NT2/D1 (cell line): ENCODE data around the gene NUDT16L1.
A peak's percentile ranks its signal among the peaks of the same experiment; 100 is the strongest.
"Not testable (repeated sequence)": the region's sequence is repeated elsewhere in the genome, so short reads cannot be mapped to it uniquely, and the experiment has no call there.

Experiments
- DNase-seq: peaks from one replicate; pipeline ENCODE4 v3.0.0-alpha.2; 2011; ENCODE audit warnings: low read depth, low spot score
- H3K27me3 ChIP-seq: 2 replicates; pipeline ENCODE4 v1.6.0; 2011; ENCODE audit warnings: mild to moderate bottlenecking; ENCODE audit not compliant: insufficient read length, insufficient read depth
- H3K36me3 ChIP-seq: 2 replicates; pipeline ENCODE4 v1.6.1; 2011; ENCODE audit warnings: mild to moderate bottlenecking, low read length, mixed read lengths; ENCODE audit not compliant: insufficient read depth, insufficient read length
- H3K4me1 ChIP-seq: 2 replicates; pipeline ENCODE4 v1.5.1; 2011; ENCODE audit not compliant: insufficient read depth, insufficient read length
- H3K4me3 ChIP-seq: 2 replicates; pipeline ENCODE4 v1.5.1; 2011; ENCODE audit warnings: low read depth; ENCODE audit not compliant: insufficient read length
- H3K9ac ChIP-seq: 2 replicates; pipeline ENCODE4 v1.6.0; 2011; ENCODE audit warnings: low read depth; ENCODE audit not compliant: insufficient read length
- H3K9me3 ChIP-seq: 2 replicates; pipeline ENCODE4 v1.5.1; 2011; ENCODE audit warnings: mild to moderate bottlenecking, low read length; ENCODE audit not compliant: insufficient read depth
- SUZ12 ChIP-seq: IDR thresholded peaks from 2 replicates; pipeline ENCODE4 v1.6.1; 2011; ENCODE audit not compliant: insufficient read length, insufficient read depth; ENCODE audit errors: extremely low read depth
- YY1 ChIP-seq: IDR thresholded peaks from 2 replicates; pipeline ENCODE4 v1.6.1; 2011; ENCODE audit not compliant: insufficient read length, insufficient read depth
- ZNF274 ChIP-seq: IDR thresholded peaks from 2 replicates; pipeline ENCODE4 v1.6.1; 2011; ENCODE audit warnings: mild to moderate bottlenecking, low read depth, low read length

The NUDT16L1 gene

GRCh38 chr16:4693296-4693955 is at the start of gene NUDT16L1:
NUDT16L1 (plus strand) TSS chr16:4693562; CDS start chr16:4693727, 165 bp downstream.
- Histone ChIP-seq H3K9me3 (no peaks in the 10 kb centered on the region), H3K27me3 (no peaks in the 10 kb centered on the region)
- DNase-seq: peak; percentile 96

GRCh38 chr16:4646773-4647643 is 46.4 kb upstream of the NUDT16L1 start:
- H3K4me3 ChIP-seq: no peak overlapping the region

More at GRCh38 chr16:4693296-4693955, at the start of gene NUDT16L1:
- peaks cover 26% of the 10 kb centered on the region for H3K4me1 ChIP-seq
- peak within 1 kb of the TSS; percentile 99 for H3K4me3 ChIP-seq
- H3K9ac ChIP-seq: peak within 1 kb of the TSS; percentile 99
- peaks cover 63% of the 10 kb centered on the region for H3K36me3 ChIP-seq
- no peak for TF ChIP-seq SUZ12
- peak; percentile 37 for TF ChIP-seq YY1

GRCh38 chr16:4647644-4647980 is 45.8 kb upstream of the NUDT16L1 start:
- peaks cover 2% of the 10 kb centered on the region for H3K4me1 ChIP-seq
- H3K9me3 ChIP-seq: no peaks in the 10 kb centered on the region
- no peak overlapping the region for H3K9ac ChIP-seq
- no peak for DNase-seq
- no peaks in the 10 kb centered on the region for H3K27me3 ChIP-seq
- TF ChIP-seq SUZ12 (no peak), YY1 (no peak), ZNF274 (no peak)
- H3K4me3 ChIP-seq: no peak overlapping the region
- peaks cover 65% of the 10 kb centered on the region for H3K36me3 ChIP-seq

More at GRCh38 chr16:4646773-4647643, 46.4 kb upstream of the NUDT16L1 start:
- TF ChIP-seq ZNF274 (no peak), SUZ12 (no peak)
- H3K9me3 ChIP-seq: no peaks in the 10 kb centered on the region
- no peak for DNase-seq
- H3K4me1 ChIP-seq: peaks cover 2% of the 10 kb centered on the region
- H3K36me3 ChIP-seq: peaks cover 61% of the 10 kb centered on the region
- no peaks in the 10 kb centered on the region for H3K27me3 ChIP-seq
- H3K9ac ChIP-seq: no peak overlapping the region

GRCh38 chr16:4648917-4649316 is 44.4 kb upstream of the NUDT16L1 start:
- TF ChIP-seq ZNF274 (no peak), SUZ12 (no peak), YY1 (no peak)
- Histone ChIP-seq H3K9ac (no peak overlapping the region), H3K27me3 (no peaks in the 10 kb centered on the region), H3K9me3 (no peaks in the 10 kb centered on the region), H3K36me3 (peaks cover 64% of the 10 kb centered on the region), H3K4me3 (no peak overlapping the region), H3K4me1 (peaks cover 2% of the 10 kb centered on the region)
- no peak for DNase-seq

DNA sequence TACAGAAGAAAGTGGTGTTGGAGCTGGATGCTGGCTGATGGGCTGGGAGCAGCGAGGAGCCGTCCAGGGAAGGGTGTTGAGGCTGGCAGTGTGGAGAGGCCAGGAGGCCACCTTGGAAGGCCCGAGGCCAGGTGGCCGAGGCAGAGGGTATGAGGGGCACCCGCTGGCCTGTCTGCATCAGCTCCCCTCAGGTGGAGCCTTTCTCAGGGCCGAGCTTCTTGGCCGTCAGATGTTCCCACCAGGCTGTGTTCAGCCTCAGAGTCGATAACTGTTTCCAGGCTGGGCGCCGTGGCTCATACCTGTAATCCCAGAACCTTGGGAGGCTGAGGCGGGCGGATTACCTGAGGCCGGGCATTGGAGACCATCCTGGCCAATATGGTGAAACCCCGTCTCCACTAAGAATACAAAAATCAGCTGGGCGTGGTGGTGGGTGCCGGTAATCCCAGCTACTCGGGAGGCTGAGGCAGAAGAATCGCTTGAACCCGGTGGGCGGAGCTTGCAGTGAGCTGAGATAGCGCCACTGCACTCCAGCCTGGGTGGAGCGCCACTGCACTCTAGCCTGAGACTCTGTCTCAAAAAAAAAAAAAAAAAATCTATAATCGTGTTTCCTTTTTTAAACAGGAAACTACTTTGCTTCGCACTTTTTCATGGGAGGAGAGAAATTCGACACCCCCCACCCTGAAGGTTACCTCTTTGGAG is 43.5 kb upstream of the NUDT16L1 start:
- Histone ChIP-seq H3K4me3 (no peak overlapping the region), H3K36me3 (peaks cover 74% of the 10 kb centered on the region), H3K4me1 (peaks cover 3% of the 10 kb centered on the region), H3K9ac (no peak overlapping the region), H3K27me3 (no peaks in the 10 kb centered on the region), H3K9me3 (no peaks in the 10 kb centered on the region)
- no peak for DNase-seq
- TF ChIP-seq ZNF274: no peak
- TF ChIP-seq SUZ12: no peak
- TF ChIP-seq YY1: no peak

DNA sequence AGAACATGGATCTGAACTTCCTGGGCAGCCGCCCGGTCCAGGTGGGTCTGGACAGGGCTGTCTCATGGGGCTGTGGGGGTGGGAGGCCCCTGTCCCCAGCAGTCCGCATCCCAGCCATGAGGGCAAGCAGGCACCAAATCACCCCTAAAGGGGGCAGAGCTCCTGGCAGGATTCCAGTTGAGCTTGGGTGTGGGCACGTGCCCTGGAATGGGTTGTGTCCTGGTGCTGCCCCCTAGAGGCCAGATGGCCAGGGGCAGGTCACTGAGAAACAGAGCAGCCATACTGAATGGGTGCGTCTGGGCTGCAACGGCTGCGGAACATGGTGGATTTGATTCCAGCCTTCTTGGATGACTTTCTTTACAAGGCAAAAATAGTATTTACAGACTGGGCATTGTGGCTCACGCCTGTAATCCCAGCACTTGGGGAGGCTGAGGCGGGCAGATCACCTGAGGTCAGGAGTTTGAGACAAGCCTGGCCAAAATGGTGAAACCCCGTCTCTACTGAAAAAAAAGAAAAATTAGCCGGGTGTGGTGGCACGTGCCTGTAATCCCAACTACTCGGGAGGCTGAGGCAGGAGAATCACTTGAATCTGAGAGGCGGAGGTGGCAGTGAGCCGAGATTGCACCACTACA is 42.8 kb upstream of the NUDT16L1 start:
- H3K4me1 ChIP-seq, H3K9me3 ChIP-seq, H3K4me3 ChIP-seq, H3K9ac ChIP-seq, H3K27me3 ChIP-seq: not testable (repeated sequence)
- peaks cover 80% of the 10 kb centered on the region for H3K36me3 ChIP-seq
- DNase-seq: peak; percentile 54

DNA sequence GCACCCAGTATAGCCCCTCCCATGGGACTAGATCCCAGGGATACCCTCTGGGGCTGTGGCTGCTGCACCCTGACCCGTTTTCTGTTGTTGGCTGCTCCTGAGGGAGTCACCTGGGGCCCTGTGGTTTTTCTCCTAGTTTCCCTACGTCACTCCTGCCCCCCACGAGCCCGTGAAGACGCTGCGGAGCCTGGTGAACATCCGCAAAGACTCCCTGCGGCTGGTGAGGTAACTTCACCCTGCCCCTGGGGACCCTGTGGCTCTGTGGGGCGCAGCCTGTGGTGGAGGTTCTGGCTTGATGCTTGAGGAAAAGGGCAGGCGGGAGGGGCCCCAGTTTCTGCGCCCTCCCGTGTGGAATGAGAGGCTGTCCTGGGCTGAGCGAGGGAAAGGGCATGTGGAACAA is 41.5 kb upstream of the NUDT16L1 start:
- Histone ChIP-seq H3K27me3 (no peaks in the 10 kb centered on the region), H3K4me1 (peaks cover 5% of the 10 kb centered on the region), H3K9me3 (no peaks in the 10 kb centered on the region), H3K9ac (no peak overlapping the region), H3K4me3 (no peak overlapping the region), H3K36me3 (peaks cover 79% of the 10 kb centered on the region)
- no peak for TF ChIP-seq ZNF274
- no peak for TF ChIP-seq SUZ12
- TF ChIP-seq YY1: no peak
- no peak for DNase-seq
